ENCODE measurements around the gene DNAJB11. TPM values are rescaled to one million over a fixed set of nuclear protein-coding genes. Genes with fewer than 3 reads are reported as not detected.

Gene DNAJB11
- total RNA-seq, 3 donors from 2014 or later, result 40.0 to 41.6 (median 41.6) TPM

DNA sequence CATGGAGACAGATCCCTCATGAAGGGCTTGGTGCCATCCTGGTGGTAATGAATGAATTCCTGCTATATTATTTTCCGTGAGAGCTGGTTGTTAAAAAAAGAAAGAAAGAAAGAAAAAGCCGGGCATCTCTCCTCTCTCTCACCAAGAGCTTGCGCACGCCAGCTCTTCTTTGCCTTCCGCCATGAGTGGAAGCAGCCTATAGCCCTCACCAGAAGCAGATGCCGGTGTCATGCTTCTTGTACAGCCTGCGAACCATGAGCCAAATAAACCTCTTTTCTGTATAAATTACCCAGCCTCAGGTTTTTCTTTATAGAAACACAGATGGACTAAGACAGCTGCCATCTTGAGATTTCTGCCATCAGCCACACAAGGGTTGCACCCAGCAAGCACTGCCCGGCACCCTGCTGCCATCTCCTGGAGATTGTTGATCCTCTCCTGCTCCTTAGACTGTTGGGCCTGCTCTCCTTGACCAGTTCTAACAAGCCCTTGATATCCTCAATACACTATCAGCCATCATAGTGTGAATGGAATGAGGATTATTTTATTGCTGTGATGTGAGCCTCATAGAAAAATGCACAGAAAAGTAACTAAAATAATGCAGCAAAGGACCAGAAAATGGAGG lies 38.8 kb downstream of the DNAJB11 start:
- intact Hi-C loops (cut with DNase I; ENCODE audit: low total_unique reads), result no loop called here
- H3K4me3 ChIP-seq, result no peak overlapping the region
- no peaks in the 10 kb centered on the region for H3K4me1 ChIP-seq
- H3K36me3 ChIP-seq, result no peaks in the 10 kb centered on the region
- DNase-seq (ENCODE audit: low spot score in 2 of 2), result no peak
- no peaks in the 10 kb centered on the region for H3K9me3 ChIP-seq
- peaks cover 0 to 3% of the 10 kb centered on the region in 2 donors for H3K27me3 ChIP-seq
- H3K27ac ChIP-seq, result no peak overlapping the region
- no peak for TF ChIP-seq POLR2AphosphoS5 (IDR thresholded peaks at IDR 0.05)
- TF ChIP-seq, protein P1, sequence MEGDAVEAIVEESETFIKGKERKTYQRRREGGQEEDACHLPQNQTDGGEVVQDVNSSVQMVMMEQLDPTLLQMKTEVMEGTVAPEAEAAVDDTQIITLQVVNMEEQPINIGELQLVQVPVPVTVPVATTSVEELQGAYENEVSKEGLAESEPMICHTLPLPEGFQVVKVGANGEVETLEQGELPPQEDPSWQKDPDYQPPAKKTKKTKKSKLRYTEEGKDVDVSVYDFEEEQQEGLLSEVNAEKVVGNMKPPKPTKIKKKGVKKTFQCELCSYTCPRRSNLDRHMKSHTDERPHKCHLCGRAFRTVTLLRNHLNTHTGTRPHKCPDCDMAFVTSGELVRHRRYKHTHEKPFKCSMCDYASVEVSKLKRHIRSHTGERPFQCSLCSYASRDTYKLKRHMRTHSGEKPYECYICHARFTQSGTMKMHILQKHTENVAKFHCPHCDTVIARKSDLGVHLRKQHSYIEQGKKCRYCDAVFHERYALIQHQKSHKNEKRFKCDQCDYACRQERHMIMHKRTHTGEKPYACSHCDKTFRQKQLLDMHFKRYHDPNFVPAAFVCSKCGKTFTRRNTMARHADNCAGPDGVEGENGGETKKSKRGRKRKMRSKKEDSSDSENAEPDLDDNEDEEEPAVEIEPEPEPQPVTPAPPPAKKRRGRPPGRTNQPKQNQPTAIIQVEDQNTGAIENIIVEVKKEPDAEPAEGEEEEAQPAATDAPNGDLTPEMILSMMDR (IDR thresholded peaks at IDR 0.05), result no peak
- no peak for TF ChIP-seq POLR2A (IDR thresholded peaks at IDR 0.05)

DNA sequence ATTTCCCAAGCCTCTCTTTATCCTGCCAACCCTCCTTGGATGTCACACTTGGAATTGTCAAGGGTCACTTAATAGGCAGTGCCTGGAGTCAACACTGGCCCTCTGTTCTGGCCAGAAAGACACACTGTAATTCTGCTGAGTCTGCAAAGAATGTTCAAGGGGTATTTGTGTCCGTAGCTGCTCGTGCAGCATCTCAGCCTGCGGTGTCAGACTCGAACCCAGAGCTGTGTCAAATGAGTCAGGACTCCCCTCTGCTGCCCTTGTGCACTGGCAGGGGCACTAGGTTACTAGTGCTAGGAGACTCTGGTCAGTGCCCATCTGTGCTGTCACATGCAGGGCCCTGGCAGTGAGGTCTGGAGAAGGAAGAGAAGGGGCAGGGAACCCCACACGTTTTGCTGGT lies 41.5 kb downstream of the DNAJB11 start:
- intact Hi-C loops (cut with DNase I; ENCODE audit: low total_unique reads), result no loop called here
- Histone ChIP-seq H3K27ac (no peak overlapping the region), H3K4me1 (no peaks in the 10 kb centered on the region), H3K27me3 (peaks cover 0 to 10% of the 10 kb centered on the region in 2 donors), H3K4me3 (no peak overlapping the region), H3K9me3 (no peaks in the 10 kb centered on the region), H3K36me3 (no peaks in the 10 kb centered on the region)
- TF ChIP-seq POLR2AphosphoS5 (IDR thresholded peaks at IDR 0.05) (no peak), POLR2A (IDR thresholded peaks at IDR 0.05) (no peak)
- TF ChIP-seq, protein P1 (IDR thresholded peaks at IDR 0.05), result no peak
- no peak for DNase-seq (ENCODE audit: low spot score in 2 of 2)

DNA sequence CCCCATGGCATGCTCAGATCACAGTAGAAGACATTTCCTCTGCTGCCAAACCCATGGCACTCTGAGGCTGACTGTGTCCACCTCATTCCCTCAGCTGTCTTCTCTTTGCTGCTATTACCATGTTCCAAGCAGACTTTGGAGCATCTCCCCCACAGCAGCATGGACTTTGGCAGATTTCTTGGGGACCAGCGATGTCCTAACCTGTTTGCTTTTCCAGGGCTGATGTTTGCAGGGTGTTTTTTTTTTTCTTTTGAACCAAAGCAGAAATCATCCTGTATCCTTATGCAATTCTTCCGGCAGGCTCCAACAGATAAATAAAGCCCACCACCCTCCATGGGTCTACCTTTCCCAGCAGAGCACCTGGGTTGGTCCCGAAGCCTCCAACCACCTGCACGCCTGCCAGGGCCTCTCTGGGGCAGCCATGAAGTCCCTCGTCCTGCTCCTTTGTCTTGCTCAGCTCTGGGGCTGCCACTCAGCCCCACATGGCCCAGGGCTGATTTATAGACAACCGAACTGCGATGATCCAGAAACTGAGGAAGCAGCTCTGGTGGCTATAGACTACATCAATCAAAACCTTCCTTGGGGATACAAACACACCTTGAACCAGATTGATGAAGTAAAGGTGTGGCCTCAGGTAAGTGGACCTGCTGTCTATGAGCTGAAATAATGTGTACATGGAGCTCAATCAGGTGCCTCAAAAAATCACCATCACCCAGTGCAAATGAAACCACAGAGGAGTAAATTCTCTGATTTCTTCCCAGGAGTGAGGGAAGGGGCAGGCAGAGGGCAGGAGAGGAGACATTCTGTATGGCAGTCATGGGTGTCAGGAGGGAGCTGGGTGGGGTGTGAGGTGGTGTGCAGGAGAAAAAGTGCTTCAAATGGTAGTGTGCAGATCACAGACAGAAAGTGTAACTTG lies 42.5 kb downstream of the DNAJB11 start, which contains the start of gene AHSG:
TSS of gene AHSG (plus strand) at position 340 of the 916 bp plus-strand sequence. CDS start at position 422, 82 bp downstream.
- no peaks in the 10 kb centered on the region for H3K9me3 ChIP-seq
- H3K4me3 ChIP-seq, result no peak within 1 kb of the TSS
- TF ChIP-seq, protein P1 (IDR thresholded peaks at IDR 0.05), result no peak
- TF ChIP-seq POLR2A (IDR thresholded peaks at IDR 0.05), result no peak
- no peak for TF ChIP-seq POLR2AphosphoS5 (IDR thresholded peaks at IDR 0.05)
- no peaks in the 10 kb centered on the region for H3K36me3 ChIP-seq
- intact Hi-C loops (cut with DNase I; ENCODE audit: low total_unique reads), result no loop called here
- H3K27ac ChIP-seq, result no peak within 1 kb of the TSS
- no peak for DNase-seq (ENCODE audit: low spot score in 2 of 2)
- H3K4me1 ChIP-seq, result no peaks in the 10 kb centered on the region
- H3K27me3 ChIP-seq, result peaks cover 0 to 10% of the 10 kb centered on the region in 2 donors

DNA sequence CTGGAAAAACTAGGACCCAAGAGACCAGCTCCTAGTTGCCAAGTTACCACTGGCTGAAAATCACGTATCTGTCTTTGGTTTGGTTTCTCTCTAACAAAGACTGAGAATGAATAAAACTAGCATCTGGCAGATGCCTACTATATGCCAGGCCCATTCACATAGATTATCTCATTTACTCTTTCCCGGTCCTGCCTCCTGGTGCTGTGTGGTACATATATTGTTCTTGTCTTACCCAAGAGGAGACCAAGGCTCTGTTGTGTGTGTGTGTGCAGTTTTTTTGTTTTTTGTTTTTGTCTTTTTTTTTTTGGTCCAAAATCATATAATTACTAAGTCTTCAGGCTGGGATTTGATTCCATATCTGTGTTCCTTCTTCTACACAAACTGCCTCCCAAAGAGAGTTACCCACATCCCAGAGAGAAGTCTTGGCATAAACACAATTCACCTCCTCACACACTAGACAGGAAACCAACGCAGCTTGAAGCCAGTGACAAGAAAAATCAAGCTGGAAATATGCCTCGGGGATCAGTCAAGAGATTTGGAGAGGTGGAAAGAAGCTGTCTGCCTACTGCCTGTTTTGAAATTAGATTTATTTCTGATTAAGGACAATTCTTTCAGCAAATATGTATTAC lies 43.2 kb downstream of the DNAJB11 start:
- intact Hi-C loops (cut with DNase I; ENCODE audit: low total_unique reads), result no loop called here
- TF ChIP-seq POLR2A (IDR thresholded peaks at IDR 0.05) (no peak), POLR2AphosphoS5 (IDR thresholded peaks at IDR 0.05) (no peak)
- TF ChIP-seq, protein P1 (IDR thresholded peaks at IDR 0.05), result no peak
- Histone ChIP-seq H3K4me3 (no peak overlapping the region), H3K36me3 (no peaks in the 10 kb centered on the region), H3K9me3 (no peaks in the 10 kb centered on the region), H3K27ac (no peak overlapping the region), H3K27me3 (peaks cover 0 to 10% of the 10 kb centered on the region in 2 donors), H3K4me1 (no peaks in the 10 kb centered on the region)
- no peak for DNase-seq (ENCODE audit: low spot score in 2 of 2)

Measured in breast epithelium (tissue), 4 donors.